HepG2 (cell line): ENCODE results near the gene WDR5B.

Experiments used
- FOXO1 ChIP-seq: sonication (generic); formaldehyde crosslinking; IDR thresholded peaks from 2 replicates; pipeline ENCODE4 v1.4.0; 2020; ENCODE audit warnings: missing genetic modification reagents
- JUNB ChIP-seq: sonication (generic); formaldehyde crosslinking; IDR thresholded peaks from 2 replicates; pipeline ENCODE4 v1.8.0; 2022; ENCODE audit warnings: missing genetic modification reagents, mild to moderate bottlenecking, borderline replicate concordance
- ONECUT2 ChIP-seq: sonication (generic); formaldehyde crosslinking; IDR thresholded peaks from 2 replicates; pipeline ENCODE4 v1.4.0; 2020; ENCODE audit warnings: missing genetic modification reagents
- POLR2A ChIP-seq, 2 experiments: IDR thresholded peaks; 2 replicates each; pipeline ENCODE4 v1.6.1; 2011; ENCODE audit warnings: low read depth in 2 of 2, low read length in 2 of 2, mild to moderate bottlenecking in 1 of 2, moderate library complexity in 1 of 2; ENCODE audit not compliant: insufficient read depth in 1 of 2
- REPIN1 ChIP-seq: sonication (generic); formaldehyde crosslinking; IDR thresholded peaks from 2 replicates; pipeline ENCODE4 v1.8.0; 2022; ENCODE audit warnings: missing genetic modification reagents, low read depth, mild to moderate bottlenecking, borderline replicate concordance
- ZBTB39 ChIP-seq: sonication (generic); formaldehyde crosslinking; IDR thresholded peaks from 2 replicates; pipeline ENCODE4 v1.5.0; 2020; ENCODE audit warnings: missing genetic modification reagents
- ZBTB7A ChIP-seq: sonication (generic); formaldehyde crosslinking; IDR thresholded peaks from 2 replicates; pipeline ENCODE4 v1.8.0; 2022; ENCODE audit warnings: mild to moderate bottlenecking, missing genetic modification reagents
- ZNF446 ChIP-seq: sonication (generic); formaldehyde crosslinking; IDR thresholded peaks from 2 replicates; pipeline ENCODE4 v1.5.0; 2020; ENCODE audit warnings: mild to moderate bottlenecking, missing genetic modification reagents
- ZNF564 ChIP-seq: sonication (generic); formaldehyde crosslinking; IDR thresholded peaks from 2 replicates; pipeline ENCODE4 v1.8.1; 2023; ENCODE audit warnings: mild to moderate bottlenecking, missing genetic modification reagents
- ZNF616 ChIP-seq: sonication (generic); formaldehyde crosslinking; IDR thresholded peaks from 2 replicates; pipeline ENCODE4 v1.5.0; 2020; ENCODE audit warnings: low read depth, mild to moderate bottlenecking, missing genetic modification reagents
- ZNF644 ChIP-seq: IDR thresholded peaks from 2 replicates; pipeline ENCODE4 v1.6.1; 2016; ENCODE audit warnings: low read depth
- TF ChIP-seq, protein P1 (sequence below): sonication (generic); formaldehyde crosslinking; IDR thresholded peaks from 2 replicates; pipeline ENCODE4 v1.5.0; 2020; ENCODE audit warnings: mild to moderate bottlenecking, missing genetic modification reagents, moderate library complexity
- TF ChIP-seq, protein P2 (sequence below): sonication (generic); formaldehyde crosslinking; IDR thresholded peaks from 2 replicates; pipeline ENCODE4 v1.8.0; 2022; ENCODE audit warnings: mild to moderate bottlenecking, missing genetic modification reagents, borderline replicate concordance

- no peak for TF ChIP-seq ZNF564 (CRISPR knock-in tag)
- TF ChIP-seq ZBTB39 (CRISPR knock-in tag) = no peak
- TF ChIP-seq, protein P1, sequence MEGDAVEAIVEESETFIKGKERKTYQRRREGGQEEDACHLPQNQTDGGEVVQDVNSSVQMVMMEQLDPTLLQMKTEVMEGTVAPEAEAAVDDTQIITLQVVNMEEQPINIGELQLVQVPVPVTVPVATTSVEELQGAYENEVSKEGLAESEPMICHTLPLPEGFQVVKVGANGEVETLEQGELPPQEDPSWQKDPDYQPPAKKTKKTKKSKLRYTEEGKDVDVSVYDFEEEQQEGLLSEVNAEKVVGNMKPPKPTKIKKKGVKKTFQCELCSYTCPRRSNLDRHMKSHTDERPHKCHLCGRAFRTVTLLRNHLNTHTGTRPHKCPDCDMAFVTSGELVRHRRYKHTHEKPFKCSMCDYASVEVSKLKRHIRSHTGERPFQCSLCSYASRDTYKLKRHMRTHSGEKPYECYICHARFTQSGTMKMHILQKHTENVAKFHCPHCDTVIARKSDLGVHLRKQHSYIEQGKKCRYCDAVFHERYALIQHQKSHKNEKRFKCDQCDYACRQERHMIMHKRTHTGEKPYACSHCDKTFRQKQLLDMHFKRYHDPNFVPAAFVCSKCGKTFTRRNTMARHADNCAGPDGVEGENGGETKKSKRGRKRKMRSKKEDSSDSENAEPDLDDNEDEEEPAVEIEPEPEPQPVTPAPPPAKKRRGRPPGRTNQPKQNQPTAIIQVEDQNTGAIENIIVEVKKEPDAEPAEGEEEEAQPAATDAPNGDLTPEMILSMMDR (CRISPR knock-in tag) = no peak
- TF ChIP-seq ONECUT2 (CRISPR knock-in tag) = no peak
- no peak for TF ChIP-seq FOXO1
- no peak for TF ChIP-seq ZNF446 (CRISPR knock-in tag)
- TF ChIP-seq, protein P2, sequence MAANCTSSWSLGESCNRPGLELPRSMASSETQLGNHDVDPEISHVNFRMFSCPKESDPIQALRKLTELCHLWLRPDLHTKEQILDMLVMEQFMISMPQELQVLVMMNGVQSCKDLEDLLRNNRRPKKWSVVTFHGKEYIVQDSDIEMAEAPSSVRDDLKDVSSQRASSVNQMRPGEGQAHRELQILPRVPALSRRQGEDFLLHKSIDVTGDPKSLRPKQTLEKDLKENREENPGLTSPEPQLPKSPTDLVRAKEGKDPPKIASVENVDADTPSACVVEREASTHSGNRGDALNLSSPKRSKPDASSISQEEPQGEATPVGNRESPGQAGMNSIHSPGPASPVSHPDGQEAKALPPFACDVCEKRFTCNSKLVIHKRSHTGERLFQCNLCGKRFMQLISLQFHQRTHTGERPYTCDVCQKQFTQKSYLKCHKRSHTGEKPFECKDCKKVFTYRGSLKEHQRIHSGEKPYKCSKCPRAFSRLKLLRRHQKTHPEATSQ (CRISPR knock-in tag) = no peak
- no peak for TF ChIP-seq POLR2A (IDR thresholded peaks at IDR 0.05; ENCODE audit: insufficient read depth in 1 of 2, low read depth in 2 of 2, low read length in 2 of 2)
- TF ChIP-seq ZBTB7A = no peak
- TF ChIP-seq JUNB (CRISPR knock-in tag) = no peak
- no peak for TF ChIP-seq ZNF616 (CRISPR knock-in tag)
- no peak for TF ChIP-seq REPIN1 (CRISPR knock-in tag)
- TF ChIP-seq ZNF644 = no peak
These were observed 48.8 kb upstream of the WDR5B start for GRCh38 chr3:122464659-122465058.
